ENCODE measurements around the gene SPAG17. TPM values are rescaled to one million over a fixed set of nuclear protein-coding genes. Genes with fewer than 3 reads are reported as not detected.

The SPAG17 gene
- total RNA-seq, 1 experiment from 2014 or later: not detected

DNA sequence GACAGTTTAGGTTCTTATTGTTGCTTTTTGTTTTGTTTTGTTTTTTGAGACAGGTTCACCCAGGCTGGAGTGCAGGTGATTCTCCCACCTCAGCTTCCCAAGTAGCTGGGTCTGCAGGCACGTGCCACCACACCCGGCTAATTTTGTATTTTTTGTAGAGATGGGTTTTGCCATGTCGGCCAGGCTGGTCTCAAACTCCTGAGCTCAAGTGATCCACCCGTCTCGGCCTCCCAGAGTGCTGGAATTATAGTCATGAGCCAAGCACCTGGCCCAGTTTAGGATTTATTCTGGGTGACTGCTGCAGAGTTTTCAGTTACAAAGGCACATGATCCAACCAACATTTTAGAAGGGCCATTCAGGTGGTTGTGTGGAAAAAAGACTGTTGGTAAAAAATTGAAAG, 102.0 kb downstream of the SPAG17 start:
- Histone ChIP-seq H3K79me2 (ENCODE audit: insufficient read depth, low read length) (no peaks in the 10 kb centered on the region), H3K27ac (ENCODE audit: low read depth, low read length) (no peak overlapping the region), H3K9me3 (ENCODE audit: control insufficient read depth in 1 of 2, insufficient read depth in 1 of 2, low read depth in 1 of 2, low read length in 2 of 2) (no peaks in the 10 kb centered on the region), H2AFZ (ENCODE audit: low read depth, low read length, poor library complexity, severe bottlenecking) (no peak overlapping the region), H3K9me2 (ENCODE audit: insufficient read depth) (no peaks in the 10 kb centered on the region), H3K9ac (ENCODE audit: low read length) (no peak overlapping the region), H3K4me1 (ENCODE audit: control insufficient read depth in 1 of 2, insufficient read depth in 2 of 2, low read length in 2 of 2) (no peaks in the 10 kb centered on the region), H3K36me3 (ENCODE audit: control insufficient read depth in 1 of 2, insufficient read depth in 2 of 2, low read length in 2 of 2) (no peaks in the 10 kb centered on the region), H4K20me1 (ENCODE audit: insufficient read depth) (no peaks in the 10 kb centered on the region), H3K4me2 (ENCODE audit: low read length) (no peak overlapping the region), H3K4me3 (replicated peaks in 1 of 2; ENCODE audit: low read depth in 1 of 2, low read length in 2 of 2) (no peak overlapping the region), H3K27me3 (ENCODE audit: insufficient read depth, low read length) (peaks cover 22% of the 10 kb centered on the region; the same call in 1 of the 2 replicates)
- DNase-seq (ENCODE audit: low read depth, low spot score): no peak
- RAD21 ChIA-PET (ENCODE audit: low non-redundant PET in 1 of 2, low total read pairs in 2 of 2, uncharacterized antibody in 2 of 2, unreplicated experiment in 2 of 2): no interaction called here
- POLR2A ChIA-PET: no interaction called here
- BruUV-seq (replicated peaks): no TSS peak
- CTCF ChIA-PET: no interaction called here
- intact Hi-C loops (cut with micrococcal nuclease): no loop called here
- no peak for ATAC-seq
- no peak for TF ChIP-seq ZNF274 (IDR thresholded peaks at IDR 0.05; ENCODE audit: low read depth, low read length)
- TF ChIP-seq POLR2A (IDR thresholded peaks at IDR 0.05; ENCODE audit: borderline replicate concordance, extremely low read depth, insufficient read depth, insufficient read length): no peak
- TF ChIP-seq SIN3A (IDR thresholded peaks at IDR 0.05; ENCODE audit: low read depth): no peak
- no peak for TF ChIP-seq ATF3 (IDR thresholded peaks at IDR 0.05)
- TF ChIP-seq MAX (IDR thresholded peaks at IDR 0.05): no peak
- TF ChIP-seq, protein P1, sequence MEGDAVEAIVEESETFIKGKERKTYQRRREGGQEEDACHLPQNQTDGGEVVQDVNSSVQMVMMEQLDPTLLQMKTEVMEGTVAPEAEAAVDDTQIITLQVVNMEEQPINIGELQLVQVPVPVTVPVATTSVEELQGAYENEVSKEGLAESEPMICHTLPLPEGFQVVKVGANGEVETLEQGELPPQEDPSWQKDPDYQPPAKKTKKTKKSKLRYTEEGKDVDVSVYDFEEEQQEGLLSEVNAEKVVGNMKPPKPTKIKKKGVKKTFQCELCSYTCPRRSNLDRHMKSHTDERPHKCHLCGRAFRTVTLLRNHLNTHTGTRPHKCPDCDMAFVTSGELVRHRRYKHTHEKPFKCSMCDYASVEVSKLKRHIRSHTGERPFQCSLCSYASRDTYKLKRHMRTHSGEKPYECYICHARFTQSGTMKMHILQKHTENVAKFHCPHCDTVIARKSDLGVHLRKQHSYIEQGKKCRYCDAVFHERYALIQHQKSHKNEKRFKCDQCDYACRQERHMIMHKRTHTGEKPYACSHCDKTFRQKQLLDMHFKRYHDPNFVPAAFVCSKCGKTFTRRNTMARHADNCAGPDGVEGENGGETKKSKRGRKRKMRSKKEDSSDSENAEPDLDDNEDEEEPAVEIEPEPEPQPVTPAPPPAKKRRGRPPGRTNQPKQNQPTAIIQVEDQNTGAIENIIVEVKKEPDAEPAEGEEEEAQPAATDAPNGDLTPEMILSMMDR (IDR thresholded peaks at IDR 0.05 in 2 of 3, conservative IDR thresholded peaks at IDR 0.05 in 1 of 3; ENCODE audit: borderline replicate concordance in 1 of 3, insufficient read depth in 1 of 3, low read depth in 2 of 3, low read length in 2 of 3): no peak
- no peak for TF ChIP-seq YY1 (IDR thresholded peaks at IDR 0.05; ENCODE audit: extremely low read depth, insufficient replicate concordance, low read depth, low read length)
- TF ChIP-seq EGR1 (IDR thresholded peaks at IDR 0.05; ENCODE audit: low read depth): no peak
- TF ChIP-seq REST (IDR thresholded peaks at IDR 0.05; ENCODE audit: low read depth): no peak

Data from HCT116 (cell line).